ENCODE data around the gene PDS5B. TPM values are rescaled to one million over a fixed set of nuclear protein-coding genes. Genes with fewer than 3 reads are reported as not detected.

The PDS5B gene
- total and polyA plus RNA-seq, 8 donors, result 32.5 to 75.8 (median 69.5) TPM

DNA sequence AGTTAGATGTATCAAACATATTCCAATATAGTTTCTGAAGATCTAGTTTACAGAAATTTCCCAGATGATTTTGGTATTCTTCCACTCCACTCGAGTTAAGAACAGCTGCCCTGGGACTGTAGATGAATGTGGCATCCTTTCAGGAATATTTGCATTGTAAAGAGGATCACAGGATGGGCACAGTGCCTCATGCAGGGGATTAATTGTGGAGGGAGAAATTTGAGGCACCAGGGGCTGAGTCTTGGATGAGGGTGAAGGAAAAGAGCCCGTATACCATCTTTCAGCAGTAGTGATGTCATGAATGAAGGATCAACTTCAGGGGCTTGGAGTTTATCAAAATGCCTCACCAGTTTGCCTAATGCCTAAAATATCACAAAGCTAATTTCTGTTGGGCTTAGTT lies 4.0 kb upstream of the PDS5B start:
- Histone ChIP-seq H3K9me3 (peaks cover 0 to 14% of the 10 kb centered on the region in 2 donors), H3K36me3 (no peaks in the 10 kb centered on the region), H3K4me1 (peaks cover 0 to 6% of the 10 kb centered on the region in 2 donors), H3K27me3 (no peaks in the 10 kb centered on the region), H3K4me3 (no peak overlapping the region), H3K27ac (no peak overlapping the region)
- intact Hi-C loops (cut with DNase I), result no loop called here
- DNase-seq (no peak), ATAC-seq (no peak)
- TF ChIP-seq, protein P1, sequence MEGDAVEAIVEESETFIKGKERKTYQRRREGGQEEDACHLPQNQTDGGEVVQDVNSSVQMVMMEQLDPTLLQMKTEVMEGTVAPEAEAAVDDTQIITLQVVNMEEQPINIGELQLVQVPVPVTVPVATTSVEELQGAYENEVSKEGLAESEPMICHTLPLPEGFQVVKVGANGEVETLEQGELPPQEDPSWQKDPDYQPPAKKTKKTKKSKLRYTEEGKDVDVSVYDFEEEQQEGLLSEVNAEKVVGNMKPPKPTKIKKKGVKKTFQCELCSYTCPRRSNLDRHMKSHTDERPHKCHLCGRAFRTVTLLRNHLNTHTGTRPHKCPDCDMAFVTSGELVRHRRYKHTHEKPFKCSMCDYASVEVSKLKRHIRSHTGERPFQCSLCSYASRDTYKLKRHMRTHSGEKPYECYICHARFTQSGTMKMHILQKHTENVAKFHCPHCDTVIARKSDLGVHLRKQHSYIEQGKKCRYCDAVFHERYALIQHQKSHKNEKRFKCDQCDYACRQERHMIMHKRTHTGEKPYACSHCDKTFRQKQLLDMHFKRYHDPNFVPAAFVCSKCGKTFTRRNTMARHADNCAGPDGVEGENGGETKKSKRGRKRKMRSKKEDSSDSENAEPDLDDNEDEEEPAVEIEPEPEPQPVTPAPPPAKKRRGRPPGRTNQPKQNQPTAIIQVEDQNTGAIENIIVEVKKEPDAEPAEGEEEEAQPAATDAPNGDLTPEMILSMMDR (IDR thresholded peaks at IDR 0.05), result no peak

DNA sequence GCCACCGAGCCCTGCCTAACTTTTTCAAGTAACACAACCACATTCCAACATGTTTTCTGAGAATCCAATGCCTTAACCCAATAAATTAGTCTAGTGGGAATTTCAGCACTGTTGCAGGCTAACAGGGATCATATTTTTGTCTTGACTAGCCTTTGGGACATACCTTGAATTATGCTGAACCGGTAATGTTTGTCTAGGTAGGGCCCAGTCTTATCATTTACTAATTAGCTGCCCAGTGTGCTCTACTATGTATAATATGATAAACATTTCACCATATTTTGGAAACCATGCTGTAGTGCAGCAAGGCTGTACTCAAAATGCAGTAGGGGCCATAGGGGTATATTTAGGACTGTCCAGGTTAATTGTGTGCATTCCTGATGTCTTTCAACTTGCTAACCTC lies 3.3 kb upstream of the PDS5B start:
- ATAC-seq, result no peak
- DNase-seq, result no peak
- Histone ChIP-seq H3K36me3 (no peaks in the 10 kb centered on the region), H3K27ac (no peak overlapping the region), H3K27me3 (no peaks in the 10 kb centered on the region), H3K4me1 (peaks cover 0 to 11% of the 10 kb centered on the region in 2 donors), H3K9me3 (peaks cover 0 to 7% of the 10 kb centered on the region in 2 donors), H3K4me3 (no peak overlapping the region)
- intact Hi-C loops (cut with DNase I), result no loop called here
- TF ChIP-seq, protein P1 (IDR thresholded peaks at IDR 0.05), result no peak

DNA sequence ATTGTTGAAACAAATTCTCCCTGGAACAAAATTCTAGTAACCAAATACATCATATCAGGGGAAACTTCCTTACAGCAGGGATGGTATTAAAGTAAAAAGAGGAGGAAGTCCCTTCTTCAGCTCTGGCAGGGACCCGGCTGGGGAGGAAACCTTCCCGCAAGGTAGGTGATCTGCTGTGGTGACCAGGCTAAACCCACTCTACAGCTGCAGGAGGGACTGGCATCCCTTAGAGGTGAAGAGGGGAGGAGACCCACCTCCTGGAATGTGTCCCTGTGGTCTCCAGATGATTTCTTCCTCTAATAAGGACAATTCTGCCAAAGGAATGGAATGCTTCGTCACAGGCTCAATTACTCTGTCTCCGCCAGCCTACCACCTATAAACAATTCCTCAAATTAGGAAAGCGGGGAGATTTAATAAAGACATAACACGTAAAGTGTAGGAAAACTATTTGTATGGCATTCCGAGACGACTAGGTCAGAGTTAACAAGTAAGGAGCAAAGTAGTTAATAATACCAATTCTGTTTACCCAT lies 637 bp upstream of the PDS5B start:
- DNase-seq, result peak in 1 of 4 donors; percentile 22
- Histone ChIP-seq H3K4me3 (peak overlapping the region; percentile 29 to 70), H3K9me3 (no peaks in the 10 kb centered on the region), H3K4me1 (peaks cover 10 to 37% of the 10 kb centered on the region in 2 donors), H3K27me3 (no peaks in the 10 kb centered on the region), H3K27ac (peak overlapping the region; percentile 65 to 94), H3K36me3 (no peaks in the 10 kb centered on the region)
- no peak for ATAC-seq
- TF ChIP-seq, protein P1 (IDR thresholded peaks at IDR 0.05), result no peak
- intact Hi-C loops (cut with DNase I), result loop anchor here in 1 of 2 donors (5.0 kb wide), 1 partner anchor 52 kb away; no protein-coding TSS in a partner anchor

DNA sequence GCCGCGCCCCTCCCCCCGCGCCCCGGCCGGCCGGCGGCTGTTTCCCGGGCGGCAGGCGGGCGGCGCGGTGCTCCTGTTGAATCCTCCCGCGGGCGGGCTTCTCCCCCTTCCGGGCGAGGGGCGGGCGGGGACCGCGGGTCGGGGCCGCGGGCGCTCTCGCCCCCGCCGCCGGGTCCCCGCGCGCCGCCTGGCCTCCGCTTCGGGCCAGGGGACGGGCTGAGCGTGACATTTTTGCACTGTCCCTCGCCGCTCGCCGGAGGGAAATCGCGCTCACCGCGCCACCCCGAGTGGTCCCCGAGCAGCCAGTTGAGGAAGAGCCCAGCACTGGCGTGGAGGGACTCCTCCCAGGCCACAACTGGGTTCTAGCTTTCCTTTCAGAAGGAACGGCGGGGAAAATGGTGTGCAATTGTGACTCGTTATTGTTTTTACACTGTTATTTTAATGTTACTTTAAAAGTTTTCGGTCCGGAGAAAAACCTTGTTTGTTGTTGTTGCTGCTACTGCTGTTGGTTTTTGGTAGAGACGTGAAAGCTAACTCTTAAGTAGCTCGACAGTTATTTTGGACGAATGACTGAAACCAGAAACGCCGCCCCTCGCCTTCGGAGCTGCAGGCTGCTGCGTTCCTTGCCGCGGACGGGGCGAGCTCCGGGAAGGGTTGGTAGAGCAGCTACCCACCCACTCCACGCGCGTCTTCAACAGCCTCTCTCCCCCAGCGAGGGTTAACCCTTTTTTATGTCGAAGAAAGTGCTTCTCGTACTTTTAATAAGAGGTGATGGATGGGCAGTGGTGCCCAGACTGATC lies 959 bp downstream of the PDS5B start:
- H3K36me3 ChIP-seq, result no peaks in the 10 kb centered on the region
- H3K27me3 ChIP-seq, result no peaks in the 10 kb centered on the region
- H3K4me1 ChIP-seq, result peaks cover 10 to 45% of the 10 kb centered on the region in 2 donors
- H3K4me3 ChIP-seq, result peak overlapping the region; percentile 53 to 70
- peak overlapping the region; percentile 91 to 98 for H3K27ac ChIP-seq
- intact Hi-C loops (cut with DNase I), result loop anchor here in 1 of 2 donors (5.0 kb wide), 1 partner anchor 50 kb away; no protein-coding TSS in a partner anchor
- no peaks in the 10 kb centered on the region for H3K9me3 ChIP-seq
- peak; percentile 34 for ATAC-seq
- TF ChIP-seq, protein P1 (IDR thresholded peaks at IDR 0.05), result no peak
- peak; percentile 71 to 91 (median 84) for DNase-seq

DNA sequence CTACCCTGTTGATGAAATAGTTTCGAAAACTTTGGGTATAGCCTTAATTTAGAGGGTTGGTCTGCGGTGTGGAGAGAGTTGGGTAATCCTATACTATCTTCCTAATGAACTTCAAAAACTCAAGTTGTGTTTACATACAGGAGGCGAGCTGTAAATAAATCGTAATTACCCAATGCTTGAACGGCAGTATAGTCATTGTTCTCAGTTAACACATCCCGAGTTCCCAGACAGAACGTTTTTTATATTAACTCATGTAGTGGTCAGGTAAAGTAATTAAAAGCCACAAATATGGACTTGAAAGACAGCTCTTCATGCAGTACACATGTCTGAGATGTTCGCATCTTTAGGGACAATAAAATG lies 1.5 kb downstream of the PDS5B start:
- H3K9me3 ChIP-seq, result no peaks in the 10 kb centered on the region
- ATAC-seq (no peak), DNase-seq (no peak)
- peak overlapping the region; percentile 91 to 98 for H3K27ac ChIP-seq
- H3K27me3 ChIP-seq, result no peaks in the 10 kb centered on the region
- intact Hi-C loops (cut with DNase I), result loop anchor here in 1 of 2 donors (5.0 kb wide), 1 partner anchor 50 kb away; no protein-coding TSS in a partner anchor
- H3K36me3 ChIP-seq, result no peaks in the 10 kb centered on the region
- TF ChIP-seq, protein P1 (IDR thresholded peaks at IDR 0.05), result no peak
- H3K4me1 ChIP-seq, result peaks cover 10 to 45% of the 10 kb centered on the region in 2 donors
- H3K4me3 ChIP-seq, result peak overlapping the region; percentile 53 to 70
